Keratinocyte (primary cell): Measurements from ENCODE around the gene DR1. TPM values are rescaled to one million over a fixed set of nuclear protein-coding genes. Genes with fewer than 3 reads are reported as not detected.

ENCODE experiments used
- DNase-seq: peaks from one replicate; pipeline ENCODE4 v3.0.0-alpha.2; 2011; ENCODE audit warnings: low read depth, missing footprints, low spot score
- FAIRE-seq: peaks from 2 replicates; lab custom pipeline; 2011; peaks lifted over from hg19 to GRCh38; lab: Jason Lieb, UNC
- H2AFZ ChIP-seq: 2 replicates; pipeline ENCODE4 v1.6.0; 2012; ENCODE audit warnings: low read length, control low read depth, inconsistent platforms; ENCODE audit not compliant: control insufficient read depth
- H3K27ac ChIP-seq: 2 replicates; pipeline ENCODE4 v1.5.1; 2011; ENCODE audit warnings: low read length; ENCODE audit not compliant: control insufficient read depth, insufficient read depth
- H3K27me3 ChIP-seq: 3 replicates; pipeline ENCODE4 v1.6.0; 2011; ENCODE audit warnings: low read length; ENCODE audit not compliant: control insufficient read depth, insufficient read depth; ENCODE audit errors: extremely low read depth
- H3K36me3 ChIP-seq, 2 experiments: 2 replicates in 1 of 2; 3 replicates in 1 of 2; pipeline ENCODE4 v1.5.1; 2011; ENCODE audit warnings: low read length in 2 of 2, mild to moderate bottlenecking in 1 of 2; ENCODE audit not compliant: control insufficient read depth in 2 of 2, insufficient read depth in 2 of 2; ENCODE audit errors: extremely low read depth in 1 of 2
- H3K4me1 ChIP-seq: 3 replicates; pipeline ENCODE4 v1.5.1; 2011; ENCODE audit warnings: low read length; ENCODE audit not compliant: control insufficient read depth, insufficient read depth; ENCODE audit errors: extremely low read depth
- H3K4me2 ChIP-seq: 3 replicates; pipeline ENCODE4 v1.6.0; 2011; ENCODE audit warnings: low read depth, low read length; ENCODE audit not compliant: control insufficient read depth, insufficient read depth; ENCODE audit errors: extremely low read depth
- H3K4me3 ChIP-seq, 3 experiments: fragments of 200-600 bp in 1 of 3; sonication (generic) in 1 of 3; 2 replicates in 2 of 3; 3 replicates in 1 of 3; pipeline ENCODE4 v1.5.1; 2011 to 2016; ENCODE audit warnings: low read length in 3 of 3, mild to moderate bottlenecking in 3 of 3, control low read depth in 2 of 3, inconsistent platforms in 1 of 3, low read depth in 1 of 3, mixed read lengths in 1 of 3, mixed run types in 1 of 3, moderate library complexity in 1 of 3; ENCODE audit not compliant: control insufficient read depth in 2 of 3, insufficient read depth in 2 of 3; ENCODE audit errors: extremely low read depth in 1 of 3
- H3K79me2 ChIP-seq: 2 replicates; pipeline ENCODE4 v1.6.0; 2012; ENCODE audit warnings: low read length; ENCODE audit not compliant: control insufficient read depth, insufficient read depth
- H3K9ac ChIP-seq: 3 replicates; pipeline ENCODE4 v1.6.0; 2011; ENCODE audit warnings: low read length; ENCODE audit not compliant: control insufficient read depth, insufficient read depth; ENCODE audit errors: extremely low read depth
- H3K9me1 ChIP-seq: 3 replicates; pipeline ENCODE4 v1.6.0; 2011; ENCODE audit warnings: low read length; ENCODE audit not compliant: control insufficient read depth, insufficient read depth; ENCODE audit errors: extremely low read depth
- H3K9me3 ChIP-seq: 2 replicates; pipeline ENCODE4 v1.5.1; 2012; ENCODE audit warnings: low read depth, low read length; ENCODE audit not compliant: control insufficient read depth
- H4K20me1 ChIP-seq: 3 replicates; pipeline ENCODE4 v1.6.0; 2011; ENCODE audit warnings: low read length; ENCODE audit not compliant: control insufficient read depth, insufficient read depth; ENCODE audit errors: extremely low read depth
- EZH2 ChIP-seq: IDR thresholded peaks from one replicate; pipeline ENCODE4 v1.6.1; 2012; ENCODE audit warnings: inconsistent platforms, mild to moderate bottlenecking, low read length, moderate library complexity
- dilution Hi-C: fragments of 300-500 bp; cut with MboI; formaldehyde crosslinking; loops from one replicate; pipeline ENCODE4 v1.7.0; 2020; ENCODE audit warnings: low sequenced_read_pairs; ENCODE audit not compliant: extremely low pct_ligation_motif_present
- polyA minus RNA-seq, 3 experiments: library from RNA; depleted of rRNA, polyadenylated mRNA; stranded (reverse); fragments of >200 nt; gene quantifications; 1 replicate in 1 of 3; 2 replicates in 1 of 3; 3 replicates in 1 of 3; pipeline ENCODE4 v1.2.3, GENCODE V29; 2011
- polyA plus RNA-seq, 5 experiments: library from polyadenylated mRNA; depleted of rRNA in 3 of 5; stranded (reverse) in 3 of 5; stranded (forward) in 1 of 5; unstranded in 1 of 5; fragments of >200 nt; gene quantifications; 1 replicate in 1 of 5; 2 replicates in 3 of 5; 3 replicates in 1 of 5; pipeline versions ENCODE4 v1.2.1 to v1.2.3, GENCODE V29; 2011 to 2012; ENCODE audit warnings: missing spikeins in 2 of 5, low read depth in 1 of 5, low replicate concordance in 1 of 5
- TF ChIP-seq, protein P1 (sequence below), 3 experiments: IDR thresholded peaks in 1 of 3; conservative IDR thresholded peaks in 1 of 3; optimal IDR thresholded peaks in 1 of 3; 2 replicates in 2 of 3; 3 replicates in 1 of 3; pipeline versions ENCODE3 to v1.5.1; 2011; ENCODE audit warnings: low read length in 3 of 3, mild to moderate bottlenecking in 3 of 3, moderate library complexity in 2 of 3, control low read depth in 1 of 3, inconsistent platforms in 1 of 3; ENCODE audit not compliant: insufficient read depth in 2 of 3; ENCODE audit errors: extremely low read depth in 1 of 3

The DR1 gene
- polyA plus RNA-seq: 29.2 to 47.9 TPM (median 34.4 TPM) in 3 replicates
- polyA plus RNA-seq (2011; ENCODE audit: low read depth): 20.5 TPM
- polyA plus RNA-seq (2011; cell fraction: cytosol; rRNA removed): 30.1 and 47.3 TPM in 2 replicates
- 17.5 and 19.8 TPM in 2 replicates for polyA plus RNA-seq (2011; cell fraction: nucleus; rRNA removed)
- polyA plus RNA-seq (2012; ENCODE audit: low replicate concordance): 36.8 and 43.7 TPM in 2 replicates
- polyA minus RNA-seq: 14.2 to 33.2 TPM (median 22.1 TPM) in 3 replicates
- polyA minus RNA-seq (2011; cell fraction: cytosol; rRNA and poly(A)+ RNA removed): 36.6 TPM
- 7.3 and 19.1 TPM in 2 replicates for polyA minus RNA-seq (2011; cell fraction: nucleus; rRNA and poly(A)+ RNA removed)

DNA sequence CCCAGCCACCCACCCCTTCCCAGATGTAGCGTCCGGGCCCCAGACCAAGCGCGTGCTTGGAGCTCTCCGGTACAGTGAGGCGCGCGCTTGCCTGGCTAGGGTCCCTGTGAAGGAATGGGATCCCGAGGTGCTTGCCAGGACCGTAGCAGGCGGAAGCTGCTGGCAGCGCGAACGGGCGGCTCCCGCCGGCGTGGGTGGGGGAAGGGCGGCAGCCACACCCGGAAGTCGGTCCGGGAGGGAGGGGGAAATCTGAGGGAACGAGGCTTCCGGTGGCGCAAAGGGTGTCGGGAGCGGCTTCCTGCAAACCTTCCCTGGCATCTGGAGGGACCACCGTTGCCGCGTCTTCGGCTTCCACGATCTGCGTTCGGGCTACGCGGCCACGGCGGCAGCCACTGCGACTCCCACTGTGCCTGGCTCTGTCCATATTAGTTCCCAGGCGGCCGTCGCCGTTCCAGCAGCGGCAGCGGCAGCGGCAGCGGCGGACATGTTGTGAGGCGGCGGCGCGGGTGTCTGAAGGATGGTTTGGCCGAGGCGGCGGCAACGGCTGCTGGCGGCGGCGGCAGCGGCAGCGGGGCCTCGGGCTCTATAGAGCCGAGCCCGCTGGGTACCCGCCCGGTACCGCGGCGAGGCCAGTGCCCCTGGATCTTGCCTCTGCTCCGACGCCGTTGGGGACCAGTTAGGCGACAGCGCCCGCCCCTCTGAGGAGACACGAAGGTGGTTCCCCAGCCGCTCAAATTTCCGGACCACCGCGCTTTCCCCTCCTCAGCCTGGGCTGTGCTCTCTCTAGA is at the start of gene DR1:
Gene DR1 (plus strand): TSS at position 275 of the 788 bp plus-strand sequence. CDS start 739 bp downstream, outside the sequence.
- peaks cover 58% of the 10 kb centered on the region for H3K79me2 ChIP-seq
- no peak for FAIRE-seq
- H3K9me1 ChIP-seq: no peaks in the 10 kb centered on the region
- H3K27me3 ChIP-seq: no peaks in the 10 kb centered on the region
- DNase-seq: peak; percentile 79
- H3K36me3 ChIP-seq: no peaks in the 10 kb centered on the region
- H3K27ac ChIP-seq: peak within 1 kb of the TSS; percentile 99
- dilution Hi-C loops: no loop called here
- H3K9ac ChIP-seq: peak within 1 kb of the TSS; percentile 99
- peaks cover 4% of the 10 kb centered on the region for H4K20me1 ChIP-seq
- H3K9me3 ChIP-seq: no peaks in the 10 kb centered on the region
- H2AFZ ChIP-seq: peak within 1 kb of the TSS; percentile 93
- peak within 1 kb of the TSS; percentile 85 to 99 (median 85) for H3K4me3 ChIP-seq
- H3K4me2 ChIP-seq: peak within 1 kb of the TSS; percentile 90
- H3K4me1 ChIP-seq: peaks cover 22% of the 10 kb centered on the region
- TF ChIP-seq, protein P1, sequence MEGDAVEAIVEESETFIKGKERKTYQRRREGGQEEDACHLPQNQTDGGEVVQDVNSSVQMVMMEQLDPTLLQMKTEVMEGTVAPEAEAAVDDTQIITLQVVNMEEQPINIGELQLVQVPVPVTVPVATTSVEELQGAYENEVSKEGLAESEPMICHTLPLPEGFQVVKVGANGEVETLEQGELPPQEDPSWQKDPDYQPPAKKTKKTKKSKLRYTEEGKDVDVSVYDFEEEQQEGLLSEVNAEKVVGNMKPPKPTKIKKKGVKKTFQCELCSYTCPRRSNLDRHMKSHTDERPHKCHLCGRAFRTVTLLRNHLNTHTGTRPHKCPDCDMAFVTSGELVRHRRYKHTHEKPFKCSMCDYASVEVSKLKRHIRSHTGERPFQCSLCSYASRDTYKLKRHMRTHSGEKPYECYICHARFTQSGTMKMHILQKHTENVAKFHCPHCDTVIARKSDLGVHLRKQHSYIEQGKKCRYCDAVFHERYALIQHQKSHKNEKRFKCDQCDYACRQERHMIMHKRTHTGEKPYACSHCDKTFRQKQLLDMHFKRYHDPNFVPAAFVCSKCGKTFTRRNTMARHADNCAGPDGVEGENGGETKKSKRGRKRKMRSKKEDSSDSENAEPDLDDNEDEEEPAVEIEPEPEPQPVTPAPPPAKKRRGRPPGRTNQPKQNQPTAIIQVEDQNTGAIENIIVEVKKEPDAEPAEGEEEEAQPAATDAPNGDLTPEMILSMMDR (optimal IDR thresholded peaks at IDR 0.05 in 1 of 3, IDR thresholded peaks at IDR 0.05 in 1 of 3, conservative IDR thresholded peaks at IDR 0.05 in 1 of 3; ENCODE audit: extremely low read depth in 1 of 3, insufficient read depth in 2 of 3, low read length in 3 of 3): no peak
- no peak for TF ChIP-seq EZH2

DNA sequence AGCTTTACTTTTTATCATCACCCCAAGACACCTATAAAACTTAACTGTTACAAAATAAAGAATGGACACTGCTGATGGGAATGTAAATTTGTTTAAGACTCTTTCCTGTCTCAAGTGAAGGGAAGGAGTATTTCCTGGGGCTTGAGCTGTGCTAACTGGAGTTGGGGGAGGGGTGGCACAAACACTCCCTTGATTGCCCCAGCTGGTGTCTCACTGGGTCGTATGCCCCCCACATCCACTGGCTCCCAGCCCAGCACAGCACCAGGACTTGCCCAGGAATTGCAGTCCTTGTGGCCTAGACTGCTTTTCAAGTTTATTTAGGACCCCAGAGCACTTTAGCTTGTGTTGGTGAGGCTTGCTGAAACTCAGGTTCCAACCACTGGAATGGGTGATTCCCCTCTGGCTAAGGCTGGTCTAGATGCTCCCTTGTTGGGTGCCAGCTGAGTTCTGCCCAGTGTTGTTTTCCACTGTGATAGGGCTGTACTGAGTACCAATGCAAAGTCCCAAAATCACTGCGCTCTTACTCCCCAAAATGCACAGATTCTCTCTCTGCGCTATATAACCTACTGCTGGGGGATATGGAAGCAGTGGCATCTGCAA is 49.1 kb upstream of the DR1 start:
- H3K4me3 ChIP-seq: no peak overlapping the region
- H3K4me1 ChIP-seq: no peaks in the 10 kb centered on the region
- no peaks in the 10 kb centered on the region for H3K36me3 ChIP-seq
- H3K9me3 ChIP-seq: no peaks in the 10 kb centered on the region
- no peak overlapping the region for H3K9ac ChIP-seq
- dilution Hi-C loops: no loop called here
- DNase-seq (no peak), FAIRE-seq (no peak)
- H2AFZ ChIP-seq: no peak overlapping the region
- H4K20me1 ChIP-seq: no peaks in the 10 kb centered on the region
- H3K27me3 ChIP-seq: no peaks in the 10 kb centered on the region
- no peak overlapping the region for H3K4me2 ChIP-seq
- TF ChIP-seq, protein P1 (optimal IDR thresholded peaks at IDR 0.05 in 1 of 3, IDR thresholded peaks at IDR 0.05 in 1 of 3, conservative IDR thresholded peaks at IDR 0.05 in 1 of 3; ENCODE audit: extremely low read depth in 1 of 3, insufficient read depth in 2 of 3, low read length in 3 of 3): no peak
- no peak for TF ChIP-seq EZH2
- no peak overlapping the region for H3K27ac ChIP-seq
- no peaks in the 10 kb centered on the region for H3K9me1 ChIP-seq
- no peaks in the 10 kb centered on the region for H3K79me2 ChIP-seq
